Endothelial cell of umbilical vein (primary cell): ENCODE measurements around the gene RGS11. TPM values are rescaled to one million over a fixed set of nuclear protein-coding genes. Genes with fewer than 3 reads are reported as not detected.

ENCODE experiments used
- BruUV-seq: library from RNA; stranded (reverse); fragments of 400-500 nt; replicated peaks from 2 replicates; lab custom pipeline; 2021; lab: Mats Ljungman, UMichigan
- CTCF ChIA-PET: fragments of 300-600, 350-600 bp; sonication (Branson Sonifier 250); formaldehyde crosslinking; loops from one replicate; lab custom pipeline; 2021; ENCODE audit warnings: antibody characterized with exemption, inconsistent platforms; lab: Charles Lee
- POLR2A ChIA-PET: fragments of 300-600, 350-600 bp; sonication (Branson Sonifier 250); formaldehyde crosslinking; loops from one replicate; lab custom pipeline; 2021; ENCODE audit warnings: antibody characterized with exemption, inconsistent platforms; lab: Charles Lee
- DNase-seq: peaks from one replicate; pipeline ENCODE4 v3.0.0-alpha.2; 2011; ENCODE audit warnings: low read depth, low spot score
- FAIRE-seq: peaks from 2 replicates; lab custom pipeline; 2011; peaks lifted over from hg19 to GRCh38; lab: Jason Lieb, UNC
- H2AFZ ChIP-seq: 2 replicates; pipeline ENCODE4 v1.6.0; 2012; ENCODE audit warnings: low read depth, low read length, control low read depth, inconsistent platforms
- H3K27ac ChIP-seq: 2 replicates; pipeline ENCODE4 v1.5.1; 2011; ENCODE audit warnings: low read depth, mild to moderate bottlenecking, control low read depth, low read length, moderate library complexity; ENCODE audit not compliant: insufficient read depth
- H3K27me3 ChIP-seq, 2 experiments: 2 replicates each; pipeline versions ENCODE4 v1.6.0 to v1.6.1; 2011; ENCODE audit warnings: low read length in 2 of 2, mixed read lengths in 1 of 2; ENCODE audit not compliant: control insufficient read depth in 2 of 2, insufficient read depth in 2 of 2
- H3K36me3 ChIP-seq, 2 experiments: 2 replicates in 1 of 2; 3 replicates in 1 of 2; pipeline ENCODE4 v1.5.1; 2011; ENCODE audit warnings: low read length in 2 of 2, mild to moderate bottlenecking in 1 of 2, moderate library complexity in 1 of 2; ENCODE audit not compliant: control insufficient read depth in 2 of 2, insufficient read depth in 2 of 2; ENCODE audit errors: extremely low read depth in 1 of 2
- H3K4me1 ChIP-seq: 3 replicates; pipeline ENCODE4 v1.5.1; 2011; ENCODE audit warnings: mild to moderate bottlenecking, low read length; ENCODE audit not compliant: control insufficient read depth, insufficient read depth; ENCODE audit errors: extremely low read depth
- H3K4me2 ChIP-seq: 2 replicates; pipeline ENCODE4 v1.6.1; 2011; ENCODE audit warnings: low read length, control low read depth, mixed read lengths; ENCODE audit not compliant: insufficient read depth
- H3K4me3 ChIP-seq, 3 experiments: fragments of 200-600 bp in 1 of 3; sonication (generic), shearing (Covaris generic) in 1 of 3; replicated peaks in 1 of 3; 2 replicates each; pipeline ENCODE4 v1.5.1; 2011 to 2016; ENCODE audit warnings: control low read depth in 3 of 3, low read length in 3 of 3, mild to moderate bottlenecking in 2 of 3, inconsistent platforms in 1 of 3, low read depth in 1 of 3, moderate library complexity in 1 of 3; ENCODE audit not compliant: insufficient read depth in 1 of 3
- H3K79me2 ChIP-seq: 2 replicates; pipeline ENCODE4 v1.6.0; 2012; ENCODE audit warnings: low read length, inconsistent platforms; ENCODE audit not compliant: control insufficient read depth, insufficient read depth
- H3K9ac ChIP-seq: replicated peaks from 2 replicates; pipeline ENCODE3; 2011; ENCODE audit warnings: low read length, control low read depth; ENCODE audit not compliant: insufficient read depth; ENCODE audit errors: extremely low read depth
- H3K9me1 ChIP-seq: replicated peaks from 3 replicates; pipeline ENCODE4 v1.6.0; 2011; ENCODE audit warnings: mild to moderate bottlenecking, low read length; ENCODE audit not compliant: control insufficient read depth, insufficient read depth; ENCODE audit errors: extremely low read depth
- H3K9me3 ChIP-seq: replicated peaks from 2 replicates; pipeline ENCODE4 v1.5.1; 2012; ENCODE audit warnings: low read length, inconsistent platforms; ENCODE audit not compliant: control insufficient read depth, insufficient read depth
- H4K20me1 ChIP-seq: replicated peaks from 2 replicates; pipeline ENCODE3; 2011; ENCODE audit warnings: mild to moderate bottlenecking, low read length; ENCODE audit not compliant: control insufficient read depth, insufficient read depth; ENCODE audit errors: extremely low read depth
- CTCF ChIP-seq, 2 donors: IDR thresholded peaks; 1 replicate in 1 of 2; 2 replicates in 1 of 2; pipeline ENCODE4 v1.5.1; 2011; ENCODE audit warnings: low read length in 2 of 2, mild to moderate bottlenecking in 2 of 2, moderate library complexity in 2 of 2, control low read depth in 1 of 2, inconsistent platforms in 1 of 2, low read depth in 1 of 2; ENCODE audit not compliant: insufficient read depth in 1 of 2; ENCODE audit errors: extremely low read depth in 1 of 2
- EZH2 ChIP-seq: IDR thresholded peaks from 2 replicates; pipeline ENCODE4 v1.6.1; 2012; ENCODE audit warnings: borderline replicate concordance, low read depth, mild to moderate bottlenecking, moderate library complexity, low read length, inconsistent platforms; ENCODE audit not compliant: severe bottlenecking
- FOS ChIP-seq: IDR thresholded peaks from 2 replicates; pipeline ENCODE4 v1.6.1; 2011; ENCODE audit warnings: mild to moderate bottlenecking, low read length, moderate library complexity, borderline replicate concordance; ENCODE audit not compliant: insufficient read depth
- GATA2 ChIP-seq: IDR thresholded peaks from 2 replicates; pipeline ENCODE4 v1.7.0; 2011; ENCODE audit warnings: low read depth, mild to moderate bottlenecking, moderate library complexity, mixed read lengths, low read length; ENCODE audit not compliant: insufficient read length, insufficient read depth
- JUN ChIP-seq: IDR thresholded peaks from 2 replicates; pipeline ENCODE4 v1.6.1; 2011; ENCODE audit warnings: borderline replicate concordance, low read depth; ENCODE audit not compliant: insufficient read length, insufficient read depth
- MAX ChIP-seq: IDR thresholded peaks from 2 replicates; pipeline ENCODE4 v1.6.1; 2011; ENCODE audit not compliant: insufficient read depth, insufficient read length
- MYC ChIP-seq: IDR thresholded peaks from one replicate; pipeline ENCODE4 v1.6.1; 2011; ENCODE audit warnings: mild to moderate bottlenecking, low read depth, low read length
- POLR2A ChIP-seq: IDR thresholded peaks from 2 replicates; pipeline ENCODE4 v1.6.1; 2012; ENCODE audit warnings: low read depth, mild to moderate bottlenecking, control low read depth, low read length
- POLR2AphosphoS5 ChIP-seq: IDR thresholded peaks from 2 replicates; pipeline ENCODE4 v1.6.1; 2012; ENCODE audit warnings: low read depth, mild to moderate bottlenecking, control low read depth, low read length, moderate library complexity; ENCODE audit not compliant: insufficient read depth
- dilution Hi-C: fragments of 300-500 bp; cut with MboI; formaldehyde crosslinking; loops from one replicate; pipeline ENCODE4 v1.15.0; 2019; ENCODE audit warnings: low sequenced_read_pairs; ENCODE audit not compliant: extremely low pct_ligation_motif_present
- intact Hi-C: fragments of 100-400 bp; cut with micrococcal nuclease; formaldehyde crosslinking; loops from one replicate; pipeline ENCODE4 v1.10.0; 2022
- polyA plus RNA-seq, 4 experiments: library from polyadenylated mRNA; depleted of rRNA in 3 of 4; stranded (reverse) in 3 of 4; unstranded in 1 of 4; fragments of >200 nt; gene quantifications; 2 replicates each; pipeline versions ENCODE4 v1.2.1 to v1.2.3, GENCODE V29; 2011 to 2012; ENCODE audit warnings: missing spikeins in 1 of 4
- total RNA-seq: library from RNA; stranded (reverse); gene quantifications from 2 replicates; pipeline ENCODE4 v1.2.3, GENCODE V29; 2021

RGS11 gene
- total and polyA plus RNA-seq, 2 donors (not counting 3 experiments of a cell fraction or from before 2014, with no cell fraction given) = 3.0 to 4.9 TPM

GRCh38 chr16:297832-298231 is 22.1 kb upstream of the RGS11 start:
- no TSS peak for BruUV-seq
- ChIA-PET POLR2A (no interaction called here), CTCF (no interaction called here)
- FAIRE-seq (no peak), DNase-seq (no peak)
- Histone ChIP-seq H3K36me3 (peaks cover 0 to 19% of the 10 kb centered on the region in 2 experiments), H3K27me3 (no peaks in the 10 kb centered on the region), H3K79me2 (no peaks in the 10 kb centered on the region), H2AFZ (no peak overlapping the region), H3K9me3 (no peaks in the 10 kb centered on the region), H4K20me1 (no peaks in the 10 kb centered on the region), H3K4me1 (no peaks in the 10 kb centered on the region), H3K4me3 (no peak overlapping the region), H3K4me2 (no peak overlapping the region), H3K9me1 (no peaks in the 10 kb centered on the region), H3K9ac (no peak overlapping the region), H3K27ac (no peak overlapping the region)
- TF ChIP-seq POLR2AphosphoS5 = no peak
- no peak for TF ChIP-seq GATA2
- TF ChIP-seq CTCF (IDR thresholded peaks at IDR 0.05; ENCODE audit: extremely low read depth in 1 of 2, insufficient read depth in 1 of 2, low read depth in 1 of 2, low read length in 2 of 2) = no peak
- TF ChIP-seq MAX = no peak
- TF ChIP-seq FOS = no peak
- no peak for TF ChIP-seq EZH2
- no peak for TF ChIP-seq JUN
- no peak for TF ChIP-seq MYC
- TF ChIP-seq POLR2A = no peak
- dilution Hi-C loops = no loop called here
- intact Hi-C loops = no loop called here
